SU-DHL-6 (cell line): ENCODE data around the gene SRA1.

Experiments
- CTCF ChIP-seq: fragments of 200-600 bp; sonication (generic); IDR thresholded peaks from one replicate; pipeline ENCODE4 v1.5.1; 2017; ENCODE audit warnings: antibody characterized with exemption, mild to moderate bottlenecking, low read length, moderate library complexity; ENCODE audit not compliant: insufficient read depth, poor library complexity, severe bottlenecking
- EZH2phosphoT487 ChIP-seq: fragments of 200-600 bp; sonication (generic), shearing (Covaris generic); conservative IDR thresholded peaks from 2 replicates; pipeline ENCODE4 v1.6.1; 2018; ENCODE audit warnings: mild to moderate bottlenecking, antibody characterized with exemption, low read length, moderate library complexity, mixed read lengths

- no peak for TF ChIP-seq CTCF
- no peak for TF ChIP-seq EZH2phosphoT487
Measured at GRCh38 chr5:140544986-140545385, 12.3 kb downstream of the SRA1 start.
